GM12878 (cell line): ENCODE results near the gene BPIFA3. TPM values are rescaled to one million over a fixed set of nuclear protein-coding genes. Genes with fewer than 3 reads are reported as not detected.

Experiments used
- ATAC-seq: fragments of 200-7000 bp; cut with Tn5 transposase; 3 replicates; pipeline ENCODE4 v1.9.1; 2020; ENCODE audit warnings: mild to moderate bottlenecking, moderate library complexity
- BruUV-seq: library from RNA; stranded (reverse); fragments of 400-500 nt; replicated peaks from 2 replicates; lab custom pipeline; 2021; lab: Mats Ljungman, UMichigan
- CTCF ChIA-PET: fragments of 300-600 bp; sonication (Branson Sonifier 250); formaldehyde crosslinking; extraction: SDS; loops from one replicate; lab custom pipeline; 2021; ENCODE audit warnings: inconsistent platforms; lab: Yijun Ruan, JAX
- POLR2A ChIA-PET: fragments of 350-600 bp; formaldehyde crosslinking; extraction: SDS; loops from one replicate; lab custom pipeline; 2021; ENCODE audit warnings: inconsistent platforms; lab: Charles Lee
- RAD21 ChIA-PET: fragments of 300-600 bp; sonication (Branson Sonifier 250); formaldehyde crosslinking; loops from one replicate; lab custom pipeline; 2023; ENCODE audit warnings: antibody characterized with exemption; ENCODE audit not compliant: unreplicated experiment; lab: Charles Lee
- SMC1A ChIA-PET: fragments of 300-600 bp; sonication (Branson Sonifier 250); formaldehyde crosslinking; loops from one replicate; lab custom pipeline; 2023; ENCODE audit not compliant: unreplicated experiment, uncharacterized antibody; lab: Charles Lee
- DNase-seq: peaks from one replicate; pipeline ENCODE4 v3.0.0-alpha.2; 2011; ENCODE audit warnings: low read depth, low spot score
- FAIRE-seq: peaks from 3 replicates; lab custom pipeline; 2011; peaks lifted over from hg19 to GRCh38; lab: Jason Lieb, UNC
- H2AFZ ChIP-seq: 2 replicates; pipeline ENCODE4 v1.6.0; 2011; ENCODE audit warnings: low read depth, low read length, control low read depth; ENCODE audit not compliant: control insufficient read depth
- H3K27ac ChIP-seq: 2 replicates; pipeline ENCODE4 v1.5.1; 2011; ENCODE audit warnings: control low read depth; ENCODE audit not compliant: control insufficient read depth, insufficient read depth
- H3K27me3 ChIP-seq, 2 experiments: replicated peaks in 1 of 2; 2 replicates each; pipeline versions ENCODE4 v1.6.0 to v1.6.1; 2011; ENCODE audit warnings: low read length in 1 of 2; ENCODE audit not compliant: control insufficient read depth in 2 of 2, insufficient read depth in 2 of 2
- H3K36me3 ChIP-seq, 2 experiments: 2 replicates each; pipeline ENCODE4 v1.5.1; 2011; ENCODE audit warnings: low read length in 1 of 2; ENCODE audit not compliant: control insufficient read depth in 2 of 2, insufficient read depth in 2 of 2
- H3K4me1 ChIP-seq: 2 replicates; pipeline ENCODE4 v1.6.1; 2011; ENCODE audit warnings: mild to moderate bottlenecking, low read length, moderate library complexity, mixed read lengths; ENCODE audit not compliant: control insufficient read depth, insufficient read depth
- H3K4me2 ChIP-seq: 2 replicates; pipeline ENCODE4 v1.6.0; 2011; ENCODE audit warnings: control low read depth; ENCODE audit not compliant: control insufficient read depth, insufficient read depth
- H3K4me3 ChIP-seq: fragments of 200-600 bp; sonication (generic); 2 replicates; pipeline ENCODE4 v1.5.1; 2016
- H3K79me2 ChIP-seq: 2 replicates; pipeline ENCODE4 v1.6.0; 2011; ENCODE audit warnings: low read length; ENCODE audit not compliant: control insufficient read depth, insufficient read depth
- H3K9ac ChIP-seq: 2 replicates; pipeline ENCODE4 v1.8.0; 2011; ENCODE audit warnings: low read length, control low read depth, mixed read lengths; ENCODE audit not compliant: control insufficient read depth, insufficient read depth
- H3K9me3 ChIP-seq: replicated peaks from 3 replicates; pipeline ENCODE4 v1.5.1; 2011; ENCODE audit warnings: mild to moderate bottlenecking, low read length; ENCODE audit not compliant: control insufficient read depth, insufficient read depth
- H4K20me1 ChIP-seq: 2 replicates; pipeline ENCODE4 v1.6.0; 2011; ENCODE audit not compliant: control insufficient read depth, insufficient read depth
- BRCA1 ChIP-seq: IDR thresholded peaks from 2 replicates; pipeline ENCODE4 v1.6.1; 2011; ENCODE audit warnings: low read depth, low read length, improper control_type of control experiment
- ESRRA ChIP-seq: IDR thresholded peaks from 2 replicates; pipeline ENCODE4 v1.6.1; 2012; ENCODE audit warnings: mild to moderate bottlenecking, low read length, improper control_type of control experiment
- KAT2A ChIP-seq: conservative IDR thresholded peaks from 2 replicates; pipeline ENCODE4 v1.6.1; 2011; ENCODE audit warnings: low read depth, low read length; ENCODE audit not compliant: control insufficient read depth
- NBN ChIP-seq: fragments of 450-650 bp; IDR thresholded peaks from 2 replicates; pipeline ENCODE4 v1.6.1; 2016
- NR2C1 ChIP-seq: fragments of 450-650 bp; IDR thresholded peaks from 2 replicates; pipeline ENCODE4 v1.6.1; 2017; ENCODE audit warnings: antibody characterized with exemption, mild to moderate bottlenecking, moderate library complexity
- RELA ChIP-seq: fragments of 450-650 bp; IDR thresholded peaks from 2 replicates; pipeline ENCODE4 v1.8.0; 2014; ENCODE audit warnings: borderline replicate concordance; ENCODE audit not compliant: partially characterized antibody
- SIN3A ChIP-seq: IDR thresholded peaks from 2 replicates; pipeline ENCODE4 v1.6.1; 2012; ENCODE audit warnings: low read depth, low read length, improper control_type of control experiment
- ZBTB4 ChIP-seq: fragments of 450-650 bp; formaldehyde crosslinking; IDR thresholded peaks from 2 replicates; pipeline ENCODE4 v1.4.0; 2022; ENCODE audit warnings: mild to moderate bottlenecking, moderate library complexity
- WGBS: methylation state at CpG from one replicate; pipeline ENCODE4 v1.1.6; 2016; ENCODE audit warnings: low lambda C conversion rate; ENCODE audit not compliant: insufficient replicate concordance, insufficient coverage; ENCODE audit errors: missing lambda C conversion rate; 5-methylcytosine and 5-hydroxymethylcytosine counted together
- in situ Hi-C: fragments of 300-500 bp; cut with MboI; formaldehyde crosslinking; loops from 9 replicates; pipeline ENCODE4 v1.14.3; 2018; ENCODE audit warnings: mixed read lengths
- intact Hi-C: fragments of 100-400 bp; cut with micrococcal nuclease; formaldehyde crosslinking; loops from one replicate; pipeline ENCODE4 v1.14.2; 2022; ENCODE audit not compliant: unreplicated experiment
- polyA plus RNA-seq, 11 experiments: library from polyadenylated mRNA; depleted of rRNA in 4 of 11; unstranded in 6 of 11; stranded (reverse) in 5 of 11; fragments of >200 nt; fragmentation: Nextera tagmentation in 4 of 11; fragmentation: Illumina TruSeq in 1 of 11; extraction: Ambion mirVana in 4 of 11; extraction: Trizol in 1 of 11; gene quantifications; 1 replicate in 1 of 11; 2 replicates in 10 of 11; pipeline versions ENCODE4 v1.2.1 to v1.2.3, GENCODE V29; 2011 to 2016; ENCODE audit warnings: inconsistent platforms in 2 of 11, missing spikeins in 2 of 11, low read depth in 1 of 11
- total RNA-seq, 4 experiments: library from RNA; depleted of rRNA in 3 of 4; stranded (reverse); fragments of >200 nt in 3 of 4; fragmentation: Illumina TruSeq in 1 of 4; extraction: Trizol in 1 of 4; gene quantifications; 2 replicates each; pipeline versions ENCODE4 v1.2.1 to v1.2.3, GENCODE V29; 2013 to 2021

Gene BPIFA3
- total and polyA plus RNA-seq, 10 of the 15 experiments (the other 5 are each of a cell fraction or from before 2014, with no cell fraction given): not detected

- Histone ChIP-seq H3K4me1 (no peaks in the 10 kb centered on the region), H3K4me3 (no peak overlapping the region), H4K20me1 (no peaks in the 10 kb centered on the region), H3K9ac (no peak overlapping the region), H3K36me3 (no peaks in the 10 kb centered on the region), H3K9me3 (no peaks in the 10 kb centered on the region), H3K4me2 (no peak overlapping the region), H2AFZ (no peak overlapping the region), H3K79me2 (no peaks in the 10 kb centered on the region), H3K27me3 (peaks cover 0 to 2% of the 10 kb centered on the region in 2 experiments; a peak in 1 of 4 replicates), H3K27ac (no peak overlapping the region)
- 48% methylated on average over 3 of the region's 3 CpGs for WGBS
- ChIA-PET RAD21 (no interaction called here), POLR2A (no interaction called here), SMC1A (interaction anchor here (0.6 kb wide), 1 partner anchor 74 kb away, joined by 3 read pairs; no protein-coding TSS in a partner anchor), CTCF (no interaction called here)
- in situ Hi-C loops (no loop called here), intact Hi-C loops (loop anchor here (10.0 kb wide), 1 partner anchor 60 kb away; no protein-coding TSS in a partner anchor)
- DNase-seq (no peak), FAIRE-seq (no peak), ATAC-seq (no peak)
- no peak for TF ChIP-seq SIN3A
- no peak for TF ChIP-seq ZBTB4 (CRISPR knock-in tag)
- no peak for TF ChIP-seq NR2C1
- no peak for TF ChIP-seq NBN
- TF ChIP-seq KAT2A: no peak
- no peak for TF ChIP-seq BRCA1
- TF ChIP-seq ESRRA: no peak
- no peak for TF ChIP-seq RELA
- BruUV-seq: no TSS peak
Measured at GRCh38 chr20:33175123-33175522, 42.0 kb upstream of the BPIFA3 start.
